ENCODE data around the gene RIOK1. TPM values are rescaled to one million over a fixed set of nuclear protein-coding genes. Genes with fewer than 3 reads are reported as not detected.

The RIOK1 gene
- total RNA-seq, 4 donors from 2014 or later = 5.5 to 19.0 (median 10.1) TPM

GRCh38 chr6:7421066-7421465 lies 31.5 kb downstream of the RIOK1 start:
- H3K9me3 ChIP-seq = no peaks in the 10 kb centered on the region
- H3K4me1 ChIP-seq = no peaks in the 10 kb centered on the region
- no peaks in the 10 kb centered on the region for H3K27me3 ChIP-seq
- no peak overlapping the region for H3K4me3 ChIP-seq
- H3K27ac ChIP-seq = no peak overlapping the region
- DNase-seq = no peak
- H3K36me3 ChIP-seq = peaks cover 0 to 18% (median 0%) of the 10 kb centered on the region in 3 donors
- TF ChIP-seq CTCF (IDR thresholded peaks at IDR 0.05) (no peak), POLR2A (IDR thresholded peaks at IDR 0.05) (no peak)

DNA sequence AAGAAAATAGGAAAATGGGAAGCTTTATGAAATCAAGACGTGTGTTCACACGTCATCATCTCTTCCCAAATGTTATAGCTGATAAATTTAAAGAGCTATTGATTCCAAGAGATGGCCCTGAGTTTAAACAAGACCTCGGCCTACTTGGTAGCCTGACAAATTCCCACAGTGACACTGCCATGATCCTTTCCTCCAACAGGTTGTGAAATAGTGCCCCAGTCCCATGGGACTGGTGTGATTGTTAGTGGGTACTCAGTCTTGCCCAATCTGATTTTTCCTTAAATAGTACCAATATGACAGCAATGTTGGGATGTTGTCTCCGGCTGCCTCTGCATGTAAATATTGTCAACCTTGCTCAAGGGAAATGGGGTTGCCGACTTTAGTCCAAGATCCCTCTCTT lies 34.5 kb downstream of the RIOK1 start:
- DNase-seq = no peak
- Histone ChIP-seq H3K9me3 (no peaks in the 10 kb centered on the region), H3K4me3 (no peak overlapping the region), H3K27ac (no peak overlapping the region), H3K27me3 (no peaks in the 10 kb centered on the region), H3K36me3 (no peaks in the 10 kb centered on the region), H3K4me1 (no peaks in the 10 kb centered on the region)
- no peak for TF ChIP-seq CTCF (IDR thresholded peaks at IDR 0.05)
- TF ChIP-seq POLR2A (IDR thresholded peaks at IDR 0.05) = no peak

- H3K27ac ChIP-seq = no peak overlapping the region
- TF ChIP-seq CTCF (IDR thresholded peaks at IDR 0.05) (peak in 4 of 6 experiments; percentile 45 to 82 (median 76)), POLR2A (IDR thresholded peaks at IDR 0.05) (no peak)
- H3K4me1 ChIP-seq = no peaks in the 10 kb centered on the region
- no peaks in the 10 kb centered on the region for H3K27me3 ChIP-seq
- no peak overlapping the region for H3K4me3 ChIP-seq
- no peaks in the 10 kb centered on the region for H3K9me3 ChIP-seq
- H3K36me3 ChIP-seq = no peaks in the 10 kb centered on the region
- DNase-seq = no peak
Measured at GRCh38 chr6:7424967-7425807, 35.6 kb downstream of the RIOK1 start.

DNA sequence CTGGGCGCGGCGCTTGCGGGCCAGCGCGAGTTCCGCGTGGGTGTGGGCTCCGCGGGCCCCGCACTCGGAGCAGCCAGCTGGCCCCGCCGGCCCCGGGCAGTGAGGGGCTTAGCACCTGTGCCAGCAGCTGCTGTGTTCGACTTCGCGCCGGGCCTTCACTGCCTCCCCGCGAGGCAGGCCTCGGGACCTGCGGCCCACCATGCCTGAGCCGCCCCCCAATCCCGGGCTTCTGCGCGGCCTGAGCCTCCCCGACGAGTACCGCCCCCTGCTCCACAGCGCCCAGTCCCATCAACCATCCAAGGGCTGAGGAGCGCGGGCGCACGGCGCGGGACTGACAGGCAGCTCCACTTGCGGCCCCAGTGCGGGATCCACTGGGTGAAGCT lies 36.2 kb downstream of the RIOK1 start:
- no peak for DNase-seq
- Histone ChIP-seq H3K4me3 (no peak overlapping the region), H3K27ac (no peak overlapping the region), H3K36me3 (no peaks in the 10 kb centered on the region), H3K27me3 (no peaks in the 10 kb centered on the region), H3K9me3 (no peaks in the 10 kb centered on the region), H3K4me1 (no peaks in the 10 kb centered on the region)
- no peak for TF ChIP-seq CTCF (IDR thresholded peaks at IDR 0.05)
- no peak for TF ChIP-seq POLR2A (IDR thresholded peaks at IDR 0.05)

DNA sequence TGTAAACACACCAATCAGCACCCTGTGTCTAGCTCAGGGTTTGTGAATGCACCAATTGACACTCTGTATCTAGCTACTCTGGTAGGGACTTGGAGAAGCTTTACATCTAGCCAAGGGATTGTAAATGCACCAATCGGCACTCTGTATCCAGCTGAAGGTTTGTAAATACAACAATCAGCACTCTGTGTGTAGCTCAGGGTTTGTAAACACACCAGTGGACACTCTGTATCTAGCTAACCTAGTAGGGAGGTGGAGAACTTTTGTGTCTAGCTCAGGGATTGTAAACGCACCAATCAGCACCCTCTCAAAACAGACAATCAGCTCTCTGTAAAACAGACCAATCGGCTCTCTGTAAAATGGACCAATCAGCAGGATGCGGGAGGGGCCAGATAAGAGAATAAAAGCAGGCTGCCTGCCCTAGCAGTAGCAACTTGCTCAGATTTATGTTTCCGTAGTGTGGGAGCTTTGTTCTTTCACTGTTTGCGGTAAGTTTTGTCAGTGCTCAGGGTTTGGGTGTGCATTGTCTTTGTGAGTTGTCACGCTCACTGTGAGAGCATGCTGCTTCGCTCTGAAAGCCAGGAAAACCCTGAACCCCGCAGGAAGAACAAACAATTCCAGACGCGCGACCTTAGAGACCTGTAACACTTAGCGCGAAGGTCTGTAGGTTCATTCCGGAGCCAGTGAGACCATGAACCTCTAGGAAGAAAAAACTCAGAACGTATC lies 37.0 kb downstream of the RIOK1 start:
- H3K27ac ChIP-seq = no peak overlapping the region

More for the DNA sequence above, 37.0 kb downstream of the RIOK1 start:
- Histone ChIP-seq H3K36me3 (no peaks in the 10 kb centered on the region), H3K27me3 (no peaks in the 10 kb centered on the region), H3K4me1 (no peaks in the 10 kb centered on the region), H3K9me3 (no peaks in the 10 kb centered on the region), H3K4me3 (no peak overlapping the region)
- TF ChIP-seq POLR2A (IDR thresholded peaks at IDR 0.05) (no peak), CTCF (IDR thresholded peaks at IDR 0.05) (no peak)
- DNase-seq = no peak
